ENCODE results near the gene IL1R2.

The IL1R2 gene

GRCh38 chr2:102024410-102024809 lies 32.6 kb downstream of the IL1R2 start:
- DNase-seq = no peak

DNA sequence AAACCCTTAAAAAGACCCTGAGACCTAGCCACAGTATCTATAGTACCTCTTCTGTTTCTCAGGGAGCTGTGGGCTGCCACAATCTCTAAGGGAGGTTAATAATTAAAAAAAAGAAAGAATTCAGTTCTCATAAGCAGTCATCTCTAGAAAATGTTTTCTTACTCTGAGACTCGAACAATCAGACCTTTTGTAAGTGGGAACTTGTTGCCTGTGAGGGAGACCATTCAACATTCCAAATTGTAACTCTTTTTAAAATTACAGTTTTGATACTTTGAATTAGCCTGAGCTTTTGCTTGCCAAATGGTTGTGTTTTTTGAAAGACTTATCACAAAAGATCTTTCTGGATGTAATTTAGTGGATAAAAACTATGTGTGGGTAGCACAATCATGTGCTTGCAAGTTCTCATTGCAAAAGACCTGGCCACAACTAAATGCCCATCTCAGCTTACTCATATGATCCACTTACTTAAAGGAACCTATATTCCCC lies 33.3 kb downstream of the IL1R2 start:
- no peak for DNase-seq

DNA sequence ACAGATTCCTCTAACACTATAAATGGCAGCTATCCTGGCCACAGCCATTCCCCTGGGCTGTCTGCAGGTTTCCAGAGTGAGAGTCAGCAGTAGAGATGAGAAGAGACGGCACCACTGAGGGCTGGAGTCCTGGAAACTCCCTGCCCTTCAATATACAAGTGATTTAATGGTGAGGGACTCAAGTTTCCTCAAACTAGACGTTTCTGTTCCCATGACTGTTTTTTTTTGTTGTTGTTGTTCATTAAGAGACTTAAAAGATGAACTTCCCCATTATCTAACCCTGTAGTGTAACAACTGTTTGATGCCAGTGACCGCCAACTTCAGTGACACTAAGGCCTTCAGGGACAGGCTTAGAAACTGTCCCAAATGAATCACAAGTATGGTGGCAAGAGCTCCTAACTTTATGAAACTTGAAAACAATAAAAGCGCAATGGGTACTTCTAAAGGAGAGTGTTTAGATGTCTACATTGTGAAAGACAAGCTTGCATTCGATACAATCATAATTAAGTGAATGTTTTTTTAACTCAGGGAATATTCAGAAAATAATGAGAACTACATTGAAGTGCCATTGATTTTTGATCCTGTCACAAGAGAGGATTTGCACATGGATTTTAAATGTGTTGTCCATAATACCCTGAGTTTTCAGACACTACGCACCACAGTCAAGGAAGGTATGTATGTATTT lies 34.0 kb downstream of the IL1R2 start:
- DNase-seq = no peak

DNA sequence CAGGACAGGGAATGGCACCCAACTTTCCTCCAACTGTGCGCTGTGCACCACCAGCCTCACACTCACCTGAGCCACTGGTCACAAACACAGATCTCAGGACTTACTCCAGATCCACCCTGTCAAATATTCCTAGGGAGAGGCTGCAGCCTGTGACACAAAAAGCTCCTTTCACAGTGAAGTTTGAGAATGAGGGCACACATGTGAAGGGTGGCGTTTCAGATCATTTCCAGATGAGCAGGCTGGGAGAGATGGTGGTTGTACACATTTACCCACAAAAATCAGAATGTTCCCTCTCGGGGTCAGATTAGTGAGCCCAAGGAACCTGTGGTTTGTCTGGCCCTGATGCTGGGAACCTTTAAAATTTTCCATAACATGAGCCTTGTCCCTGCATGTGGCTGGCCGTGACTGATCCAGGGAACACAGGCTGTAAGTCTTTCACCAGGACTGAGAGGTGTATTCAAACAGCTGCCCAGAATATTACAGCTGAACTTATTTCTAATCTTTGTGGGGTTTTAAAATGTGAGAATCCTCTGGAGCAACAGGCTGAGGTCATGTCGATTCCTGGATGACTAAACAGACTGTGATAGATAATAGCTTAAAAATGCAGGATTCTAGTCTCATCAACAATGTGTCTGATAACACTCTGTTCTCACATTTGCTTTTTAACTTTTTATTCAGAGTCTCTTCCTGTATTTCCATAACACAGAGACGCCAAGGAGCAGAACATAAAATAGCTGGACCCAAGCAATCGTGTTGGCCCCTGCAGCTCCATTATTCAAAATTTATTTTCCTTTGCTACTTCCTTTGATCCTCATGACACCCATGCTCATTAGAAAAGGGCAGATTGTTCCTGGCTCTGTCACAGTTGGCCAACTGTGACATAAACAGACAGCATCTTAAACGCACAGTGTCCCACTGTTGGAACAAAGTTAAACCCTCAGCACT lies 35.5 kb downstream of the IL1R2 start:
- no peak for DNase-seq

- DNase-seq = no peak
Observed at GRCh38 chr2:102028470-102028869, 36.7 kb downstream of the IL1R2 start.

DNA sequence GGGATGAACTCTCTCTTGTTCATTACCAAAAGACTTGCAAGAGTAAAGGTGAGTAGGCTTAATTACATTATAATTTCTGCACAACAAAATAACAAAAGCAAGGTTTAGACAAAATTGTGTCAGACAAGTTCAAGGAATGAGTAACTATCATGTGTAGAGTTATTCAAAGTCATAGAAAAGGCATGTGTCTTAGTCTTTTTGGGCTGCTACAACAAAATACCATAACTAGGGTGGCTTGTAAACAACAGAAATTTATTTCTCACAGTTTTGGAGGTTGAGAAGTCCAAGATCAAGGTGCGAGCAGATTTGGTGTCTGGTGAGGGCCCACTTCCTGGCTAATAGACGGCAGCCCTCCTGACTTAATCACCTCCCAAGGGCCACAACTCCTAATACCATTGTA lies 37.6 kb downstream of the IL1R2 start:
- no peak for DNase-seq

GRCh38 chr2:102029952-102030351 lies 38.2 kb downstream of the IL1R2 start:
- no peak for DNase-seq

DNA sequence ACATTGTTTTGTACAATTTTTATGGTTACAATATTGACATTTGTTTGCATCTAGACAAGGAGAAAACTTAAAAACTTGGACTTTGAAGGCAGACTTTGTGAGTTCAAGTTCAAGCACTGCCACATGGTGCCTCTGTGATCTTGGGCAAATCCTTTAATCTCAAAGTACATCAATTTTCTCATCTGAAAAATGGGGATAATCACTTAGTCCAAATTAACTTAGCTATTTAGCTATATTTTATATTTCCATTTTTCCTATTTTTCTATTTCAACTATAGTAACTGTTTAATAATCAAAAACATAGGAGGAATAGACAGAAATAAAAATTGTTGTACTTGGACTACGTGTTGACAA lies 38.7 kb downstream of the IL1R2 start:
- no peak for DNase-seq

- no peak for DNase-seq
Observed at GRCh38 chr2:102030855-102031527, 39.2 kb downstream of the IL1R2 start.

- DNase-seq = no peak
Observed at GRCh38 chr2:102032368-102033030, 40.7 kb downstream of the IL1R2 start.

- no peak for DNase-seq
Observed at GRCh38 chr2:102033031-102033749, 41.4 kb downstream of the IL1R2 start.

GRCh38 chr2:102033750-102034682 lies 42.3 kb downstream of the IL1R2 start:
- DNase-seq = no peak

GRCh38 chr2:102034683-102035548 lies 43.2 kb downstream of the IL1R2 start:
- no peak for DNase-seq

DNA sequence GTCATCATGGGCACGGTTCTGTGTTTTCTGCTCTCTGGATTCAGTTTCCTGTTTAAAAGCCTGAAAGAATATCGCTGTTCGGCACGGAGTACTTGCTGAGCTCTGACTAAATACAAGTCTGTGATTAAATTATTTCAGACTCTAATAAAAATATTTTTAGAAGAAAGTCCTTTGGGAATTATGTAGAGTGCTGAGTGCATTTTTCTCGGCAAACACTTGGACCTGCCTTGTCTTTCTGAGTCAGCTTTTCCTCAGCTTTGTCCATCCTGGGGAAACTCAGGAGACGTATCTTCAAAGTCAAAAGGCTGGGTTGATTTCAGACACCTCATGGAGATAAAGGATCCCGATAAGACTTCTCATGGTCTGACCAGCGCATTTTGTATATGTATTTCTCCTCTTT lies 45.9 kb downstream of the IL1R2 start:
- no peak for DNase-seq

- no peak for DNase-seq
Observed at GRCh38 chr2:102040229-102040628, 48.5 kb downstream of the IL1R2 start.

- no peak for DNase-seq
Observed at GRCh38 chr2:102041351-102041750, 49.6 kb downstream of the IL1R2 start.

DNA sequence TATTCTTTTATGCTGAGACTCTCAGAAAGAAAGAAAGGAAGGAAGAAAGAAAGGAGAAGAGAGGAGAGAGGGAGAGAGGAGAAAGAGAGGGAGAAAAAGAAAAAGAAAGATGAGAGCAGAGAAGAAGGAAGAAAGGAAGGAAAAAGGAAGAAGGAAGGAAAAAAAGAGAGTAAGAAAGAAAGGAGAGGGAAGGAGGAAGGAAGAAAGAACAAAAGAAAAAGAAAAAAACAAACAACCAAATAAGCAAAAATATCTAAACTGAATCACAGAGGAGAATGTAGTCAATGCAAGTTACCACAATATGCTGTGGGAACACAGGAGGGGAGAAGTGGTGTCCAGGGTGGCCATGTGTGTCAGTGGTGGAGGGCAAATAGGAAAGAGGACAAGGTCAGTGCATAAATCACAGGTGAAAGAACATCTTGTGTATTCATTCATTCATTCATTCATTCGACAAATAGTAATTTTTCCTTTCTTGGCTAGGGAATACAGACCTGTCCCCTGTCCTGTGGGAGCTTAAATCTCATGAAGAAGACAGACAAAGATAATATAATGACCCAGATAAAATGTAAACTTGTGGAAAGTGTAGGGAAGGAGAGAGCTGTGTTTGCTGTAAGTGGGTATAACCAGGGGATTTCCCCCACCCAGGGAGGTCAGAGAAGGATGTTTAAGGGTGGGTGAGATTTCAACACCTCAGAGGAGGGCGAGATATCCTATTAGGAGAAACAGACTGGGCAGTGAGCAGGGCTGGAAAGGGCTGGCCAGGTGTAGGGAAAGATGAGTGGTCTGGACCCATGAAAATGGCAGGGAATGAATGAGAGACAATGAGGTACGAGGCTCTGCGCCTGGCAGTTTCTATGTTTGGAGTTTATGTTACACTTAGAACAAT lies 50.7 kb downstream of the IL1R2 start:
- DNase-seq = no peak

DNA sequence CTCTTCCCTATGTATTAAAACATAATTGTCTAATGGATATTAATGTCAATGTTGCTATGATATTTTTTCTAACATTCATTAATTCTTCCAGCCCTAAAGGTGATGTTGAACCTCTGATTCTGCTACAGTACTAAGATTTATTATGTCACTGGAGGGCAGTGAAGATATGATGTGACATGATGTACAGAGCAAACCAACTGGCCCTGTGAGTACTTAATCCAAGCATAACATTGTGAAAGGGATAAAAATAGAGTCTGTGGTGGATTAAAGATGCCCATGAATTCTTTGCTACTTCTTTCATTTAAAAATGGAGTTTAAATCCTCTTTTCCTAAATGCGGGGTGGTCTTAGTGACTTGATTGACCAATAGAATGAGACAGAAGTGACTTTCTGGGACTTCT lies 51.8 kb downstream of the IL1R2 start:
- no peak for DNase-seq
